Effector CD4-positive, alpha-beta T cell (primary cell): ENCODE data around the gene TCF15. TPM values are rescaled to one million over a fixed set of nuclear protein-coding genes. Genes with fewer than 3 reads are reported as not detected.
"Not testable (repeated sequence)": the region's sequence is repeated elsewhere in the genome, so short reads cannot be mapped to it uniquely, and the experiment has no call there.

ENCODE experiments used
- DNase-seq: peaks from one replicate; pipeline ENCODE4 v3.0.0-alpha.2; 2020
- total RNA-seq: gene quantifications from one replicate; lab custom pipeline; 2026; lab: John Stamatoyannopoulos, UW

The TCF15 gene
- not detected for total RNA-seq

GRCh38 chr20:610130-611046 is at the start of gene TCF15:
Gene TCF15 (minus strand): TSS chr20:610309. CDS start chr20:610237, 72 bp downstream.
- DNase-seq, result no peak

DNA sequence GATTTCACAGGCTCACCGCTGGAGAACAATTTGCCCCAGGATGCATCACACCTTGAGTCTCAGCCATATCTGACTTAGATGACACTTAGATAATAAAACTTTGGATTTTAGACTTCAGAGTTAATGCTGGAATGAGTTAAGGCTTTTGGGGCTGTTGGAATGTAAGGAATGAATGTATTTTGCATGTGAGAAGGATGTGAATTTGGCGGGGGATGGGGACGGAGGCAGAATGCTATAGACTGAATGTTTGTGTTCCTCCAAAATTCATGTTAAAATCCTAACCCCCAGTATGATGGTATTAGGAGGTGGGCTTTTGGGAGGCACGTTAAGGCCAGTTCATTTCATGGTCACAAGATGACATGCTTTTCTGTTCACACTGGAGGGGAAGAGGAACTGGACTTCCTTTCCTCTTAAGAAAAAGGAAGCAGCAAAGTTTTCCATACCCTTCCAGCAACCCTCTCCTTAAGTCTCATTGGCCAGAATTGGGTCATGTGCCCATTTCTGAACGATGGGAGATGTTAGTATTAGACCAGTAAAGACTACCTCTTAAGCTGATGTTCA is 48.7 kb upstream of the TCF15 start:
- no peak for DNase-seq

GRCh38 chr20:658202-658601 is 48.1 kb upstream of the TCF15 start:
- no peak for DNase-seq

DNA sequence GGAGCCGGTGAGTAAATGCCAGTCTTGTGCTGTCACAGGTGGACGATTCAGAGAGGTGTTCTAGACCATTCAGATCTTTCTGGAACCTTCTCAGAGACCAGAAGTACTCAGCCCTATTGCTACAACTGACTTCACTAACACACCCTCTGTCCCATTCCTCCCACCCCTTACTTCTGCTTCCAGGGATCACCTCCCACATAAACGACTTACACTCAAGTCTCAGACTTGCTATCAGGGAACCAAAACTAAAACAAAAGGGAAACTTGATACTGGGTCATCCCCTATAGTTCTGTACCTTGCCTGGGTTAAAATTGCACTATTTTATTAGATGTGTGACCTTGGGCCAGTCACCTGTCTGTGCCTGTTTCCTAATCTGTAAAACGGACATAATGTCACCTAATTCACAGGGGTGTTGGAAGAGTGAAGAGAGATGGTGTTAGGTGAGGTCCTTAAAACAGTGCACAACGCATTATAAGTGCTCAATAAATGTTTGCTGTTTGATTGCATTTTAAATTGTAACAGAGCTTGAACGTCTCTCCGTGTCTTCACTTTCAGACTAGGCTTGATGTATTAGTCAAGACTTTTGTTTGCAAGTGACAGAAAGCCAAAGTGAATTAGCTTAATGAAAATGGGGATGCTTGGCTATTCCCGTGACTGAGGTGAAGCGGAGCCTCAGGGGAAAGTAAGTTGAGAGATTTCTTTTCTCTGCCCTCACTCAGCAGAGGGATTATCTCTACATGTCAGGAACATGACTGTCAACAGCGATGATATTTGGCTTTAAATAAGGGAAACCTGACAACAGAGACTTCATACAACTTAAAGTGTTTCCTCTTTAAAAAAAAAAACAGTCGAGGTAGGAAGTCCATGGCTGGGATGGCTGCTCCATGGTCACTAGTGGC is 45.9 kb upstream of the TCF15 start:
- DNase-seq, result no peak

DNA sequence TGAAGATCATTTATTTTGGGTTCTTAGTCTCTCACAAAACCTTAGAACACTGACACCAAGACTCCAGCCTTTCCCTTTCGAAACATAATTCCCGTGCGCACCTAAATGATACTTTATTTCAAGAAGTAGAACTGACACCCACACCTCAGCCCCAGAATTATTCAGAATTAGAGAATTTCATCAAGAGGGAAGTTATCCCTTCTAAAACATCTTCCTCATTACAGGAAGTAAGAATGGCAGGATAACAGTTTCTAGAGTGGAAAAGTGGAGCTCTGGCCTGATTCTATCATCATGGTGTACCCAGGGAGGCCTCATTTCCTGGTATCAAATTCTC is 44.3 kb upstream of the TCF15 start:
- no peak for DNase-seq

DNA sequence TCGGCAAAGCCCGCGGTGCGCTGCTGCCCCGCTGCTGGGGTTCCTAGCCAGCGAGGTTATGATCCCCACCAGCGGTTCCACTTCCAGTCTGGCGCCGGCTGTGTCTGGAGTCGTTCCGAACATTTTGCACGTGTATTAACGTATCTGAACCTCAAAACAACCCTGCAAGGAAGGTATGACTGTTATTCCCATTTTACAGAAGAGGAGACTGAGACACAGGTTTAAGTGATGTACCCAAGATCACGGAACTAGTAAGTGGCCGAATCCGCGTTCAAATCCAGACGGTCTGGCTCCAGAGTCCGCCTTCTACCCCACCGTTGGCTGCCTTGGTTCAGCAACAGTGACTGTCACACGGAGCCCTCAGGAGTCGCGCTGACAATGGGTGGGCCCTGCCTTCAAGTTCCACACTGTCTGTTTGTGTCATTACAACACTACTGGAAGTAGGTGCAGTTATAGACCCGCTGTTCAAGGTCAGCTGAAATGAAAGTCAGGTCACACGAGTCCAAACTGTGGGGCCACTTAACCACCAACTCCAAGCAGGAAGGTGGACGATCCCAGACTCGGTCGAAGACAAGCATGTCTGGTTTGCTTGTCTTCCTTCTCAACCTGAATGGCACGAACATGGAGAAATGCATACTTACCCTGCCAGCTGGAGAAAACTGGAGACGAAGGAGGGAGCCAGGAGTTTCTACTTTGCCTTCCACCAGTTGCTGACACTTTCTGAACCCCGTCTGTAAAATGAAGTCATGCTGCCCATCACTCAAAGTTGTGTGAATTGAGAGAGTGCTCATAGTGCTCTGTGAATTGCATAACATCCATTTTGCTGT is 43.7 kb upstream of the TCF15 start:
- no peak for DNase-seq

DNA sequence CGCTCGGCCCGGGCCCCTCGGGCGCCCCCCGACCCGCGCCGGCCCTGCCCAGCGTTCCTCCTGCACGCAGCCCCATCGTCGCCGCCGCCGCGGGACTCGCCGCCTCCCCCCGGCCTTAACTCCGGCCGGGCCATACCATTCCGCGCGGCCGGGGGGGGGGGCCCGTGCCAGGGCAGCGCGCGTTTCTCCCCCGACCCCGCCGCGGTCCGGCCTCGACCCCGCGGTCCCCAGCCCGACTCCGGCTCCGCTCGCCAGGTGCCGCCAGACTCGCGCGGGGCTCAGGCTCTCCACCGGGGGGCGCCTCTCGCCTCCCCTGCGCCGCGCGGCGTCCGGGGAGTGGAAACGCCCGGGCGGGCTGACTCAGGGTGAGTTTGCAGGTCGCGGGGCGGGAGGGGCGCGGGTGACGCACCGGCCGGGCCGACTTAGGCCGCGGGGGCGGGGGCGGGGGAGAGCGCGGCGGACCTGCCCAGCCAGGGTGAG is 43.0 kb upstream of the TCF15 start, which contains the start of gene SRXN1:
SRXN1 (minus strand) TSS at position 91 of the 480 bp plus-strand sequence; CDS start at position 76, 15 bp downstream.
- peak; percentile 62 for DNase-seq

- no peak for DNase-seq
Measured at GRCh38 chr20:652615-653109, 42.6 kb upstream of the TCF15 start.

GRCh38 chr20:651713-652614 is 41.9 kb upstream of the TCF15 start:
- DNase-seq, result no peak

GRCh38 chr20:650954-651353 is 40.8 kb upstream of the TCF15 start:
- no peak for DNase-seq

DNA sequence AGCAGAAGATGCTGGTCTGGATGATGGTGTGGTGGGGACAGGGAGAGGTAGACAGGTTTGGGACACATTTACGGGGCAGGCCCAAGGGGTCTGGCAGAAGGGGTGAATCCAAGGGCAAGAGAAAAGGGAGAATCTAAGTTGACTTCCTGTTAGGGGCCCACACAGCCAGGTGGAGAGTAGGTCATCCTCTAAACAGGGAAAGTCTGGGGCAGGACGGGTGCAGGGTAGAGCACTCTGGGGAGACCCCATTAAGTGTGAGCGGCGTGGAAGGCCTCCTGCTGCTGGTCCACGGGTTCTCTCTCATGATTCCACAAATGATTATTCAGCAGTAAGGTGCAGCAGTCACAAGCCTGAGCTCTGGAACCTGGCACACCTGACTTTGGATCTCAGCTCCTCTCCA is 40.2 kb upstream of the TCF15 start:
- no peak for DNase-seq

DNA sequence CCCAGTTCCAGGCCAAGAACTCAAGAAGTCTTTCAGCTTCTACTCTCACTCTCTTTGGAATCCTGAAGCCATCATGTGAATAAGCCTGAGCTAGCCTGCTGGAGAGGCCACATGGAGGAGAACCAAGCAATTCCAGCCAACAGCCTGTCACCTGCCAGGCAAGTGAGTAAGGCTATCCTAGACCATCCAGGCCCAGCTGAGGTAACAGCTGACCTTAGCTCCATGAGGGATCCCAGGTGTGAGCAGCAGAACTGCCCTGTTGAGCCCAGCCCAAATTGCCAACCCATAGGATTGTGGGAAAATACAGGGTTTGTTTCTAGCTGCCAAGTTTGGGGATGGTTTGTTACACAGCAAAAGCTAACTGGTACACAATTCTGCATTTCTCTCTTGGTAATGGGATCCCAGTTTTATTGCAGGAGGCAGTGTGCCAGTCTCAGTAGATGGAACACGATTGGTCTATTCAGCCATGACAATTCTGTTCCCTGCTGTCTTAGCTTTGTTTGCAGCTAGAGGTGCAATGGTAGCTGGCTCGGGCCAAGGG is 37.4 kb upstream of the TCF15 start:
- DNase-seq, result no peak

- DNase-seq, result no peak
Measured at GRCh38 chr20:646868-647233, 36.7 kb upstream of the TCF15 start.

GRCh38 chr20:646107-646867 is 36.2 kb upstream of the TCF15 start:
- no peak for DNase-seq

DNA sequence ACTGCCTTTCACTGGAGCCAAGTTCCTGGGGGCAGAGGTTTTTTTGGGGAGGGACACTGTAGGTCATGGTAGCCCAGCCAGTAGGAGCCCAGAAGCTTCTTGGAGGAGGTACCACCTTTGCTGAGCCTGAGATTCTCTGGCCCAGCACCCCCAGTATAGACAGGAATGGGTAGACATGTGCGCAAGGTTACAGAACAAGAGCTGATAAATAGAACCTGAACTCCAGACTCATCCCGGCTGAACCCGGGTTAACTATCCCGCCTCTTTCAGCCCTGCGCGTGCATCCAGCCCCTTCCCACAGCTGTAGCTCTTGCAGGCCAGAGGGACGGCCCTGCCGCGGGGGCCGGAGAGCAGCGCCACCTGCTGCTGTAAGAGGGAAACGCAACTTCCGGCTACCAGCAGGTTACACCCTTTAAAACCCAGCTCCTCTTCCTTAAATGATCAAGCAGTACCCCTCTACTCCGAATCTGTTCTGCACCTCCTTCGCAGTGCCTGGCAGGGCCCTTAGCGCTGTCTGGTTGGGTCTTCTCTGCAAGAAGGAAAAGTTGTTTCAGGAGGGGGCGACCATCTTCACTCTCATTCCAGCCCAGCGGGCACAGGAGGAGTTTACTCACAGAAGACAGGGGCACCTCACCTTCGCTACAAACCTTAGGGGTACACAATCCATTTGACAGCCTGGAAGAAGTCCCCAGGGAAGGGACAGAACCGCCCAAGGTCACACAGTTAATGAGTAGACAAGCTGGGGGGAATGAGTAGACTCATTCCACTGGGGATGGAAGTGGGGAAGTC is 35.4 kb upstream of the TCF15 start:
- DNase-seq, result peak; percentile 32

GRCh38 chr20:644692-645317 is 34.7 kb upstream of the TCF15 start:
- no peak for DNase-seq

GRCh38 chr20:642398-643174 is 32.5 kb upstream of the TCF15 start:
- DNase-seq, result no peak

DNA sequence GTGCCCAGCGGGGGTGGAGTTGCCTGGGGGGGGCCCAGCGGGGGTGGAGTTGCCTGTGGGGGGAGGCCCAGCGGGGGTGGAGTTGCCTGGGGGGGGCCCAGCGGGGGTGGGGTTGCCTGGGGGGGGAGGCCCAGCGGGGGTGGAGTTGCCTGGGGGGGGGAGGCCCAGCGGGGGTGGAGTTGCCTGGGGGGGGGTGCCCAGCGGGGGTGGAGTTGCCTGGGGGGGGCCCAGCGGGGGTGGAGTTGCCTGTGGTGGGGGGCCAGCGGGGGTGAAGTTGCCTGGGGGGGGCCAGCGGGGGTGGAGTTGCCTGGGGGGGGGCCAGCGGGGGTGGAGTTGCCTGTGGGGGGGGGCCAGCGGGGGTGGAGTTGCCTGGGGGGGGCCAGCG is 31.9 kb upstream of the TCF15 start:
- not testable (repeated sequence) for DNase-seq
